Mucosa of stomach (tissue), 1 donor: Measurements from ENCODE around the gene SLC2A9.

Experiments
- H3K27me3 ChIP-seq: one replicate; pipeline ENCODE4 v1.7.0; 2013; ENCODE audit warnings: mild to moderate bottlenecking, low read length; ENCODE audit not compliant: control insufficient read depth, insufficient read depth
- H3K36me3 ChIP-seq: one replicate; pipeline ENCODE4 v1.7.0; 2013; ENCODE audit warnings: low read length; ENCODE audit not compliant: control insufficient read depth, insufficient read depth
- H3K4me1 ChIP-seq: one replicate; pipeline ENCODE4 v1.7.0; 2013; ENCODE audit warnings: mild to moderate bottlenecking, low read length; ENCODE audit not compliant: control insufficient read depth, insufficient read depth
- H3K4me3 ChIP-seq: one replicate; pipeline ENCODE4 v1.7.0; 2013; ENCODE audit warnings: low read length
- H3K9ac ChIP-seq: one replicate; pipeline ENCODE4 v1.7.0; 2013; ENCODE audit warnings: mild to moderate bottlenecking, low read length, moderate library complexity
- H3K9me3 ChIP-seq: one replicate; pipeline ENCODE4 v1.7.0; 2013; ENCODE audit warnings: mild to moderate bottlenecking, low read length, moderate library complexity; ENCODE audit not compliant: control insufficient read depth
- donor health status: Pancreatic carcinoma.

Gene SLC2A9

DNA sequence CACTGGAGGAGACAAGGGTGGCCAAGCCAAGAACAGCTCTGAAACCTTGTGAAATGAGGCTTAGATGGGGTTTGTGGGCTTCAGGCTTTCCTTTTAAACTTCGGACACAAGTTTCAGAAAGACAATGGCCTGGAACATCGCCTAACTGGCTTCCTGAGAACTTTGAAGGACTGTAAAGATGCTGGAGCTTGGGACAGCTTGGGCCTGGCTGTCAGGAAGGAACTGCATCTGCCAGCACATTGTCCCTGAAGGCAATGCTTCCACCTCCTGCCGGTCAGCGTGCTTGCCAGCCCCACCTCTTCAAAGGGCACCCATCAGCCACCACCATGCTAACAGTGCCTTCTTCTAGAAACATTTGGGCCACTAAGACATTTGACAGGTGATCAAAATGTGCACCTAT lies 132.0 kb downstream of the SLC2A9 start:
- H3K9me3 ChIP-seq, result no peaks in the 10 kb centered on the region
- H3K4me1 ChIP-seq, result no peaks in the 10 kb centered on the region
- no peaks in the 10 kb centered on the region for H3K27me3 ChIP-seq
- no peak overlapping the region for H3K9ac ChIP-seq
- H3K4me3 ChIP-seq, result no peak overlapping the region
- H3K36me3 ChIP-seq, result no peaks in the 10 kb centered on the region

DNA sequence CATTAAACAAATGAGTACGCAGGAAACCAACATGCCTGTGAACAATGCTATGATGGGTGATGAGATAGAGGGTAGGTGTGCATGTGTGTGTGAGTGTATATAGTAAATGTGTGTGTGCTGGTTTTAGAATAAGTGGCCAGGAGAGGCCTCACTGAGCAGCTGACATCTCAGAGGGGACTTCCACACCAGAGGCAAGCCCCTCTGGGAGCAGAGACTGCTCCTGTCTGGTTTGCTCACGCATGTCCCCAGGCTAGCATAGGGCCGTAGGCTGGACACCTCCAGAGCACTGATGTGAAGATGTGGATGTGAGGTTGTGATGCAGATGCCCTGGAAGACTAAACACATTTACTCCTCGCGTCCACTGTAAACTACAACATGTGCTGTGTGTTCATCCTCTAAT lies 135.3 kb downstream of the SLC2A9 start:
- Histone ChIP-seq H3K27me3 (no peaks in the 10 kb centered on the region), H3K4me3 (no peak overlapping the region), H3K36me3 (no peaks in the 10 kb centered on the region), H3K9ac (no peak overlapping the region), H3K4me1 (no peaks in the 10 kb centered on the region), H3K9me3 (no peaks in the 10 kb centered on the region)

- no peaks in the 10 kb centered on the region for H3K27me3 ChIP-seq
- H3K36me3 ChIP-seq, result no peaks in the 10 kb centered on the region
- no peaks in the 10 kb centered on the region for H3K4me1 ChIP-seq
- no peaks in the 10 kb centered on the region for H3K9me3 ChIP-seq
- H3K4me3 ChIP-seq, result no peak overlapping the region
- H3K9ac ChIP-seq, result no peak overlapping the region
These were observed 140.7 kb downstream of the SLC2A9 start for GRCh38 chr4:9880406-9881197.

DNA sequence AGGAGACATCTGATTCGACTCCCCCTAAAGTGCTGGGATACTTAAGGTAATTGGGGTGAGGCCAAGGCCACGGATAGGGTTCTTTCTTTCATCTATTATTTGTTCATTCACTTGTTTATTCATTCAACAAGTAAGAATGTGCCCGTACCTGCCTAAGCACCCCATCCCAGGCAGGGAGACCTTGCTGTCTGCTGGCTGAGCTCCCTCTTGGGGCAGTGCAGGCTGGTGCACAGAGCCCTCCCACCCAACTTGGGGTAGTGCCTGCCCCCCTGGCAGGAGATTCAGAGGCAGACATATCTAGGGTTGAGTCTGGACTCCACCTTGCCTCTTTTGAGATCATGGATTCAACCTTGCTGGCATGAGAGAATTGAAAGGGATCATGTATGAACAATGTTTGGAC lies 144.2 kb downstream of the SLC2A9 start:
- no peaks in the 10 kb centered on the region for H3K4me1 ChIP-seq
- H3K9me3 ChIP-seq, result no peaks in the 10 kb centered on the region
- H3K4me3 ChIP-seq, result no peak overlapping the region

DNA sequence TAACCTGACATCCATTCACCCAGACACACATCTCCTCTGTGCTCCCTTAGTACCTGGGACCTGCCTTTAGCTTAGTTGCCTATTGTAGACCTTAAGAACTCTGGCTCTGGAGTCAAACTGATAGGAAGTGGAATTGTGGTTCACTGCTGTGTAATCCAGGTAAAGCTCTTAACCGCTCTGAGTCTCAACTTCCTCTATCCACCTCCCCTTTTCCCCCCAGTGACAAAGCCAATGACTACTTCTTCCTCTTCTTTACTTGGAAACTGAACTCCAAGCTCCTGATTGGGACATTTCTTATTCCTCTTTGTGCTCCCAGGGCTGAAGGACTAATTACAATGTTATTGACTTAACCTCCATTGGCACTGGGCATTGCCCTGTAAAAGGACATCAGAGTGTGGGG lies 145.8 kb downstream of the SLC2A9 start:
- H3K9me3 ChIP-seq, result no peaks in the 10 kb centered on the region
- no peaks in the 10 kb centered on the region for H3K4me1 ChIP-seq
- H3K9ac ChIP-seq, result no peak overlapping the region
- no peak overlapping the region for H3K4me3 ChIP-seq
- H3K27me3 ChIP-seq, result no peaks in the 10 kb centered on the region
- H3K36me3 ChIP-seq, result no peaks in the 10 kb centered on the region

More for the DNA sequence above, 144.2 kb downstream of the SLC2A9 start:
- H3K36me3 ChIP-seq, result no peaks in the 10 kb centered on the region
- no peaks in the 10 kb centered on the region for H3K27me3 ChIP-seq
- H3K9ac ChIP-seq, result no peak overlapping the region

GRCh38 chr4:9874385-9874784 lies 146.9 kb downstream of the SLC2A9 start:
- H3K4me3 ChIP-seq, result no peak overlapping the region

GRCh38 chr4:9870165-9870790 lies 151.0 kb downstream of the SLC2A9 start:
- no peaks in the 10 kb centered on the region for H3K36me3 ChIP-seq
- H3K4me1 ChIP-seq, result no peaks in the 10 kb centered on the region
- no peaks in the 10 kb centered on the region for H3K9me3 ChIP-seq
- H3K27me3 ChIP-seq, result no peaks in the 10 kb centered on the region
- no peak overlapping the region for H3K9ac ChIP-seq
- H3K4me3 ChIP-seq, result no peak overlapping the region

More at GRCh38 chr4:9874385-9874784, 146.9 kb downstream of the SLC2A9 start:
- Histone ChIP-seq H3K9ac (no peak overlapping the region), H3K9me3 (no peaks in the 10 kb centered on the region), H3K36me3 (no peaks in the 10 kb centered on the region), H3K27me3 (no peaks in the 10 kb centered on the region), H3K4me1 (no peaks in the 10 kb centered on the region)

GRCh38 chr4:9867751-9868425 lies 153.4 kb downstream of the SLC2A9 start:
- H3K4me1 ChIP-seq, result no peaks in the 10 kb centered on the region
- no peak overlapping the region for H3K9ac ChIP-seq
- H3K36me3 ChIP-seq, result no peaks in the 10 kb centered on the region
- no peak overlapping the region for H3K4me3 ChIP-seq
- H3K27me3 ChIP-seq, result no peaks in the 10 kb centered on the region
- H3K9me3 ChIP-seq, result no peaks in the 10 kb centered on the region

DNA sequence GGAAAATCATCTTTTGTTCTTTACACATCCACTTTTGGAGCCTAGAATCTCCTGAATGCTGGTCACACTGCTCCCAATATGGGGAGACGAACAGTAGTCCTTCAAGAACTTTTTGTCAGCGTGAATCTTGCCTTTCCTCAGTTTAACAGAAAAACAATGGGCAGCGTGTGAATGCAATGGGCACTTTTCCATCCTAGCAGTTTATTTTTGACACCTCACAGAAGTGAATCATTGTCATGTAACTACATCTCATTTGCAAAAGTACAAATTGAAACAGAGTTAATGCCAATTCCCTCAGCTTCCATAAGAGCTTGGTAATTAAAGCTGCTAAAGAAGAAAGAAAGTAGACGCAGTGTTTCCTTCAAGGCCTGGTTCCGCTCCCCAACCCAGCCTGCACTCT lies 154.4 kb downstream of the SLC2A9 start:
- Histone ChIP-seq H3K4me3 (no peak overlapping the region), H3K36me3 (no peaks in the 10 kb centered on the region), H3K4me1 (no peaks in the 10 kb centered on the region), H3K9me3 (no peaks in the 10 kb centered on the region), H3K27me3 (no peaks in the 10 kb centered on the region), H3K9ac (no peak overlapping the region)

DNA sequence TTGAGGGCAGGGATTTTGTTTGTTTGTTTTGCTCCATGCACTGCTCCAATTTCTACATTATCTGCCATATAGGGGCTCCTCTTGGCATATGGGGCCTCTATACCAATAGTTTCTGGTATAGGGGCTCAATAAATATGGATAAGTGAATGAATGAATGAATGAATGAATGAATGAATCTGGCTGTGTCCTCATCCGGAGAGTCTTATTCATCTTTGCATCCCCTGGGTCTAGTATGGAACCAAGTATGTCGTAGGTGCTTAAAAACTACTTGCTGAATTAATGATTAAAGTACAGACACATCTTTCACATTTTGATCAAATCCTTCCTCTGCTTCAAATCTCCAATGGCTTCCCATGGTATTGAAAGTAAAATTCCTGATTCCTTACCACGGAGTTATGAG lies 159.7 kb downstream of the SLC2A9 start:
- H3K4me3 ChIP-seq, result no peak overlapping the region
- no peaks in the 10 kb centered on the region for H3K27me3 ChIP-seq
- H3K36me3 ChIP-seq, result no peaks in the 10 kb centered on the region
- H3K9ac ChIP-seq, result no peak overlapping the region
- no peaks in the 10 kb centered on the region for H3K4me1 ChIP-seq
- H3K9me3 ChIP-seq, result no peaks in the 10 kb centered on the region

DNA sequence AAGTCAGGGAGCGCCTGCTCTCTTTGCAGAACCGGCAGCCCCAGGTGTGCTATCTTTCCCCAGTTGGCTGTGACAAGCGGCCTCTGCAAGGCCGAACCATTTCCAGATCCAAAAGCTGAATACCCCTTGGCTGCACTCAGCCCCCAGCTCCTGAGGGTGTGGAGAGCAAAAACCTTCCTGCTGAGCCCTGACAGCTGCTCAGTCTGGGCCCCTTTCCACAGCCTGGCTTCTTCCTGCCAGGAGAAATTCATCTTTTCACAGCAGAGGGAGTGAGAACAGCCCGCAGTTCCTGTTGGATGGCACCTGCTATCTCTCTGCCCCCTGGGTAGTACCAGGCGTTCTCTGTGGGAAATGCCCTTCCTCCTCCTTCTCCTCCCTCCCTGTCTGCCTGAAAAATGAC lies 161.5 kb downstream of the SLC2A9 start:
- H3K4me1 ChIP-seq, result no peaks in the 10 kb centered on the region
- H3K27me3 ChIP-seq, result no peaks in the 10 kb centered on the region
- no peaks in the 10 kb centered on the region for H3K36me3 ChIP-seq
- H3K9me3 ChIP-seq, result no peaks in the 10 kb centered on the region
- H3K4me3 ChIP-seq, result no peak overlapping the region
- no peak overlapping the region for H3K9ac ChIP-seq

- no peaks in the 10 kb centered on the region for H3K9me3 ChIP-seq
- no peaks in the 10 kb centered on the region for H3K4me1 ChIP-seq
- no peak overlapping the region for H3K4me3 ChIP-seq
- no peaks in the 10 kb centered on the region for H3K27me3 ChIP-seq
- H3K36me3 ChIP-seq, result no peaks in the 10 kb centered on the region
- H3K9ac ChIP-seq, result no peak overlapping the region
These were observed 171.8 kb downstream of the SLC2A9 start for GRCh38 chr4:9849538-9849920.
